Body of pancreas (tissue), 4 donors: ENCODE measurements around the gene FBXL20.
"Not testable (repeated sequence)": the region's sequence is repeated elsewhere in the genome, so short reads cannot be mapped to it uniquely, and the experiment has no call there.

Source experiments
- CTCF ChIP-seq, 7 experiments: fragments of 450-650 bp in 4 of 7; fragments of 200-600 bp in 3 of 7; sonication (generic) in 3 of 7; IDR thresholded peaks; one replicate each; pipeline ENCODE4 v1.5.1; 2016 to 2019; ENCODE audit warnings: antibody characterized with exemption in 7 of 7
- POLR2A ChIP-seq, 3 donors: fragments of 450-650 bp; IDR thresholded peaks; one replicate each; pipeline ENCODE4 v1.6.1; 2016; ENCODE audit warnings: antibody characterized with exemption in 3 of 3, mild to moderate bottlenecking in 2 of 3

- TF ChIP-seq CTCF, POLR2A (IDR thresholded peaks at IDR 0.05): not testable (repeated sequence)
Observed at GRCh38 chr17:39337649-39338048, 63.8 kb downstream of the FBXL20 start.
